IPS DF 6.9 (cell line): ENCODE measurements around the gene PRLR.

Source experiments
- DNase-seq: peaks from one replicate; pipeline ENCODE4 v3.0.0-alpha.2; 2013; ENCODE audit warnings: low read depth, low spot score
- H3K27ac ChIP-seq: one replicate; pipeline ENCODE4 v1.5.1; 2013; ENCODE audit warnings: low read length, control low read depth
- H3K27me3 ChIP-seq: 2 replicates; pipeline ENCODE4 v1.6.1; 2013; ENCODE audit warnings: mild to moderate bottlenecking, low read length; ENCODE audit not compliant: control insufficient read depth, insufficient read depth
- H3K36me3 ChIP-seq: 2 replicates; pipeline ENCODE4 v1.6.1; 2013; ENCODE audit warnings: low read length; ENCODE audit not compliant: control insufficient read depth, insufficient read depth
- H3K4me1 ChIP-seq: 2 replicates; pipeline ENCODE4 v1.6.1; 2013; ENCODE audit warnings: low read length; ENCODE audit not compliant: control insufficient read depth, insufficient read depth
- H3K4me3 ChIP-seq: 2 replicates; pipeline ENCODE4 v1.5.1; 2013; ENCODE audit warnings: mild to moderate bottlenecking, low read length
- H3K9me3 ChIP-seq: 2 replicates; pipeline ENCODE4 v1.6.1; 2013; ENCODE audit warnings: low read length, inconsistent platforms; ENCODE audit not compliant: control insufficient read depth, insufficient read depth
- WGBS: extraction: QIAGEN DNeasy Blood & Tissue Kit; methylation state at CpG from one replicate; pipeline ENCODE4 v1.1.7; 2013; ENCODE audit warnings: mixed read lengths, missing lambda C conversion rate; ENCODE audit not compliant: insufficient read length, insufficient coverage; 5-methylcytosine and 5-hydroxymethylcytosine counted together

PRLR gene

DNA sequence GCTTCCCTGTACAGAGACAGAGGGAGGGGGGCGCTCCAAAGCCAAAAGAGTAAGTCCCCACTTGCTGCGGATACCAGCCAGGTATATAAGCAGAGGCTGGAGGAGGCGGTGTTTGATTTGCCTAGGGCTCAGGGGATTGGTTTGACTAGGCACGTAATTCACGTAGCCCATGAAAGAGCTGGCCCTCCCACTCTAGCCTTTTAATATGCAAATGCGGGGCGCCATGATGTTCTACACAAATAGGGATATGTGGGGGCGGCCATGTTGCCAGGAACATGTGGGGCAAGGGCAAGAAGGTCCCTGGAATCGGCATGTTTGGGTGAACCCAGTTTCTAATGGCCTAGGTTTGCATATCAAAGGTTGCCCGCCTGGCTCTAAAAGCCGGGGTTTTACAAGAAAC, 3.3 kb upstream of the PRLR start:
- H3K27ac ChIP-seq, result no peak overlapping the region
- H3K4me1 ChIP-seq, result no peaks in the 10 kb centered on the region
- WGBS, result no CpG with 5 or more reads among the region's 11 CpGs
- H3K4me3 ChIP-seq, result no peak overlapping the region
- no peaks in the 10 kb centered on the region for H3K27me3 ChIP-seq
- DNase-seq, result no peak
- H3K36me3 ChIP-seq, result no peaks in the 10 kb centered on the region
- no peaks in the 10 kb centered on the region for H3K9me3 ChIP-seq

DNA sequence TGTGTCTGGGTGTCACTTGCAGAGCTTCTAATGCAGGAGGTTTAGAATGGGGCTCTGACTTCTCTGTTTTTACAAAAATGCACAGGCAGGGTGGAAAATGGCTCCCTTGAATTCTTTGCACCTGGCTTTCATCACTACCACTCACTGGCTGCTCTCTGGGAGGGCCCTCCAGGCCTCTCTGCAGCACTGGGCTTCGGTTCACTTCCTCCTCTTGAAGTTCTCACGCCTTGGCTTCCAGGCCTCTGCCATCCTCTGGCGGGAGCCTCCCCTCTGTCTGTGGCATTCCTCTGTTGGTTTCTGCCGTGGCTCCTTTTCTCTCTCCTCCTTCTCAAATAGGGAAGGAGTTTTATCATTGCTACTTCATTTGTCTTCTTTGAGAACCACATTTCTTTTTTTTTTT, 2.8 kb upstream of the PRLR start:
- H3K4me3 ChIP-seq, result no peak overlapping the region
- H3K4me1 ChIP-seq, result no peaks in the 10 kb centered on the region
- H3K36me3 ChIP-seq, result no peaks in the 10 kb centered on the region
- no peaks in the 10 kb centered on the region for H3K9me3 ChIP-seq
- WGBS, result no CpG with 5 or more reads among the region's 4 CpGs
- no peak overlapping the region for H3K27ac ChIP-seq
- no peaks in the 10 kb centered on the region for H3K27me3 ChIP-seq
- no peak for DNase-seq

DNA sequence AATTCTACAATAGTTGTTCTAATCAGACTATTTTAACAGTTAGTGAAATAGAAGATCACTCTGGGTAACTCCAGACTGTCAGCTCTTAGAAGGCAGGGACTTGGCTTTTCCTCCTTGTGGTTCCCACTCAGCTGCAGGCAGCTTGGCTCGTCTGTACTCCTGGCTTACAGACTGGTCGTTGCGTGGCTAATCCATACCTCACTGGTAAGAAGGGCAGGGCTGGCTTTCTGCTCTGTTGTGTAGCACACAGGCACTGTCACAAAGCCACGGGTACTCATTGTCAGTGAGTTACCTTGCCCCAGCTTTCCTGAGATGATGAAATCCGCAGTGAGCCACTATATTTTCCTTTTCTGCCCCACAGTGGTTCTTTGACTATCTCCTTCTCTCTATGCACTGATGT, 1.8 kb upstream of the PRLR start:
- whole genome bisulfite sequencing, result no CpG with 5 or more reads among the region's 5 CpGs
- no peaks in the 10 kb centered on the region for H3K27me3 ChIP-seq
- H3K4me3 ChIP-seq, result no peak overlapping the region
- DNase-seq, result no peak
- no peaks in the 10 kb centered on the region for H3K9me3 ChIP-seq
- no peaks in the 10 kb centered on the region for H3K36me3 ChIP-seq
- no peak overlapping the region for H3K27ac ChIP-seq
- no peaks in the 10 kb centered on the region for H3K4me1 ChIP-seq

DNA sequence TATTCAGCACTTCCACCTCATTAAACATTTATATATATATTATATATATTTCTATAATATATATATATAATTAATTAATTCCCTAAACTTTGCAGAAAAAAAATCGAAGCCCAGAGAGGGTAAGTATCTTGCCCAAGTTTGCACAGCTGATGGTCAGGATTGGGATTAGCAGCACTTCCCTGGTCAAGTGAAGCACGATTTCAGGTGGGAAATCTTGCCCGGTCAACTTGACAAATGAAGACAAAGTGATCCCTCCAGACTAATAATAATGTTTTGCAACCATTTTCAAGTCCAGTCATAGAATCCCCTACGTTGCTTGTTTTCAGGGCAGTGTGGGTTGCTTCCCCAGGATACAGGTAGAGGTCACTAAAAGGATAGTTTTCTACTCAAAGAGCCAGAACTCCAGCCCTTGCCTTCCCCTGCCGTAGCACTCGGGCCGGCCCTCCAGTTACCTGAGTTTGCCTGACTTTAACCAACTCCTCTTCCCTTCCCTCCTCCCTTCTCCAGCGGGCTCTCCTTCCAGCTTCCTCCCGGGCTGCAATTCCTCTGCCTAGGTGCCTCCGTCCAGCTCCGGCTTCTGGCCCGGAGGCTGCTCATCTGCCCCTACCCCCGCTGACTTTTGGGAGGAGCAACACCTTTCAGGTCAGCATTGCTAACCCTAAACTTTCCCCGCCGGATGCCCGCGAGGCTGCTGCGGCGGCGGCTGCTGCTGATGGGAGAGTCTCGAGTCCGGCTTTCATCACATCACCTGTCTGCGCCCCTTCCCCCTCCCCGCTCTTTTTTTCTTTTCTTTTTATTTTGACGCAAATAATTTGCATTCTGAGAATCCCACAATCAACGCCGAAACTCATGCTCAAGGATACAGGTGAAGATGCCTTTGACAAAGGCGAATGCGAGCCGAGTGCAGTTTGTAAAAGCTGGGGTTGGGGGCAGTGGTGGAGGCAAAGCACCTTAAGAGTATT, 930 bp downstream of the PRLR start:
- H3K27ac ChIP-seq, result no peak overlapping the region
- H3K4me1 ChIP-seq, result no peaks in the 10 kb centered on the region
- H3K9me3 ChIP-seq, result no peaks in the 10 kb centered on the region
- peak overlapping the region; percentile 38; the same call in 1 of the 2 replicates for H3K4me3 ChIP-seq
- no peaks in the 10 kb centered on the region for H3K36me3 ChIP-seq
- no CpG with 5 or more reads among the region's 30 CpGs for WGBS
- no peaks in the 10 kb centered on the region for H3K27me3 ChIP-seq
- DNase-seq, result peak; percentile 45

DNA sequence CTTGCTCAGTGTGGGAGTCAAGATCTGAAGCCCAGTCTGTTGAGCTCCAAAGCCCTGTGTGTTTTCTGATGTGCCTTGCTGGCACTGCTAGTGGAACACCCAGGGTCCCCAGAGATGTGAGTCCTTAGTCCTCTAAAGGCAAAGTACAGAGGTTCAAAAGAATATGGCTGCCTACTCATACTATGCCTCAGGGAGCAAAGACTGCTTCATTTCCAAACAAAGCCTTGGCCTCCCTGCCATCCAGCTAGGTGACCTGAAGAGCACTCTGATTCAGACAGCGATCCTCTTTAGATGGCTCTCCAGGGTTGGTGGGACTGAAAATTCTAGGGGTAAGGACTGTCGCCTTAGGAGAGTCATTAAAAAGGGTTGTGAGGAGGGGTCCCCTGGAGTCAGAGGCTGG, 2.0 kb downstream of the PRLR start:
- no peak for DNase-seq
- Histone ChIP-seq H3K9me3 (no peaks in the 10 kb centered on the region), H3K4me1 (no peaks in the 10 kb centered on the region), H3K27me3 (no peaks in the 10 kb centered on the region), H3K36me3 (no peaks in the 10 kb centered on the region), H3K27ac (no peak overlapping the region), H3K4me3 (no peak overlapping the region)
- WGBS, result no CpG with 5 or more reads among the region's 2 CpGs

DNA sequence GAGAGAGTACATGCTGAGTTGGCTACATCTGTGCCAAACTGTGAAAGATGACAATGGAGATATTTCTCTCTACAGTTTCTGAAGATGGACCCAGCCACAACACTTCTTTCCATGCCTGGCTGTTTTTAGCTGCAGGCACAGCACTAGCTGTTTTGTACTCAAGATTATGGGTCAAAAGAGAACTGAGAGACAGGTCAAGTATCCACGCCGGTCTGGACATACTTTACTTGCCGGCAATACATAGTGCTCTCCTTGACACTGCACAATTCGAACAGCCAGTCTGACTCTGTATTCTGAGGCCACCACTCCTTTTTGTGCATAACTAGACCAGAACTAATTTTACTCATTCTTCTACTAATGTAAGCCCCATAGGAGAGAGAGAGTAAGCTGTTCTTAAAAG, 2.6 kb downstream of the PRLR start:
- no CpG with 5 or more reads among the region's 4 CpGs for WGBS
- Histone ChIP-seq H3K27ac (no peak overlapping the region), H3K36me3 (no peaks in the 10 kb centered on the region), H3K4me1 (no peaks in the 10 kb centered on the region), H3K9me3 (no peaks in the 10 kb centered on the region), H3K4me3 (no peak overlapping the region), H3K27me3 (no peaks in the 10 kb centered on the region)
- DNase-seq, result no peak

DNA sequence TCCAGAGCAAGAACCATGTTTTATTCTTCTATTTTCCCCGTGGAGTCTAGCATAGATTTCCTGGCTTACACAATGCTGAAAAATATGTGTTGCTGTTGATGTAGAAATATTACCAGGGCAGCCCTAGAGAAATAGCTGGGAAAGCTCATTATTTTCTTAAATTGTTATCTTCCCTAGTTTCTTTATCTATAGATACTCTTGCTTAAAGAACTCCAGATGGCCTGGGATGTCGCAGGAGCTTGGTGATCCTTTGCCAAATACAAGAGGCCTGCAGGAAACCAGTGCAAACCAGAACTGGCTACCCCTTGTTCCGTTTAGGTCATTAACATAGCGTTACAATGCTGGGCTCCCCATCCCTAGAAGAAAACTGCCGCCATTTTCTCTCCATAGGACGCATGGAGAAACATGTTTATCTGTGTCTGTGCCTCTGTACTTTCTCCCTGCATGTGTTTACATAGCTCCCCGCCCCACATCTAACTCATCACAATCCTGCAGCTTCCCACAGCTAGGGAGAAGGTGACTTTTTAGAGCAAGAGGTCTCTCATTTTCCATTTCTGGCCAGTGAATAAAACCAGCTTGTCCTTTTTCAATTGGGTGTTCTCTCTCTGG, 6.4 kb downstream of the PRLR start:
- no CpG with 5 or more reads among the region's 7 CpGs for whole genome bisulfite sequencing
- DNase-seq, result no peak

DNA sequence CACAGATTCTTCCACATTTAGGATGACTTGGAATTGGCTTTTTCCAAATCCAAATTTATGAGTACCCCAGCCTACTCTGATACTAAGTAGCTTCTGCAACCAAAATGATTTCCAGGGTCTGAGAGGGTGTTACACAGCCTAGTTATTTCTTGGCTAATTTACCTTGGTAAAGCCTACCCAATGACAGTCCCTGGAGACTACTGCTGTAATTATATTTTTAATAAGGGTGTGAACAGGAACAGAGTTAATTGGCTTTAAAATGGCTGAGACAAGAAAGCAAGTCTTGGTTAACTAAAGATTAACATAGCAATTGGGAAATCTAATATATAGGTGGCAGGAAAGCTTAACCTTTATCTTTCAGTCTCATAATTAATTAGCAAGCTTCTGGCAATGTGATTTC, 9.3 kb downstream of the PRLR start:
- Histone ChIP-seq H3K4me3 (no peak overlapping the region), H3K9me3 (no peaks in the 10 kb centered on the region), H3K36me3 (no peaks in the 10 kb centered on the region), H3K27me3 (no peaks in the 10 kb centered on the region), H3K27ac (no peak overlapping the region), H3K4me1 (no peaks in the 10 kb centered on the region)
- DNase-seq, result no peak

More for the DNA sequence above, 6.4 kb downstream of the PRLR start:
- Histone ChIP-seq H3K27ac (no peak overlapping the region), H3K27me3 (no peaks in the 10 kb centered on the region), H3K9me3 (no peaks in the 10 kb centered on the region), H3K4me3 (no peak overlapping the region), H3K36me3 (no peaks in the 10 kb centered on the region), H3K4me1 (no peaks in the 10 kb centered on the region)

DNA sequence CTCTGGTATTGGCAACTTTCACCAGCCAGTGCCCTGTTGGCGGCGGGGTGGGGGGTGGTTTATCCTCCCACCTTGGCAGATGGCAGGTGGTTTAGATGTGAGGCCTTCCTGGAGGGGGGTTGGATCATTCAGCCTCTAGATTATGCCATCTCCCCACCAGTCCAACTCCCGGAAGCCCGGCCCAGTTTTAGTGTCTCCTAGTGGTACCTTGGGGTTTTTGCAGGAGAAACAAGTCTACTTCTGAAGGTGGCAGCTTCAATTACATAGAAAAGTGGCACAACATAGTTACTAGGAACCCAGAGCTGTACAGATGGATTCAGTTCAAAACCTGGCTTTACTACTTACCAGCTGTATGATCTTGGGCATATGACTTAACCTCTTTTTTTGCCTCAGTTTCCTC, 11.3 kb downstream of the PRLR start:
- Histone ChIP-seq H3K27ac (no peak overlapping the region), H3K27me3 (no peaks in the 10 kb centered on the region), H3K36me3 (no peaks in the 10 kb centered on the region), H3K4me1 (no peaks in the 10 kb centered on the region), H3K9me3 (no peaks in the 10 kb centered on the region), H3K4me3 (no peak overlapping the region)
- no peak for DNase-seq
- no CpG with 5 or more reads among the region's 4 CpGs for WGBS

DNA sequence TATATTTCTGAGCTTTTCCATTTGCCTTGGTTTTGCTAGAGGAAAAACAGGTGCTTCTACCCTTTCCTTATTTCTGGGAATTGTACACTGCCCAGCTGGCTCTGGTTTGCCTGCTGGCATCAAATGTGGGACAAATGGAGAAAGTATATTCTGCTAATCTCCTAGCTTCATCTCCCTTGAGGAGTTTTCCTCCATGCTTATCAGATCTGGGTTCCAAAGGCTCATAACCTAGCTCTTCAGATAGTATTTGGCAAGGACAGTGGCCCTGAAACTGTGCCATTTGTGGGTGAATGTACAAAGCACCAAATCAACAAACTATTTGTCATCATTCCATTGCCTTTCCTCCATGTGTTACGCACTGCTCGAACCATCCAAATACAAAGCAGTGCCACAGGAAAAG, 16.2 kb downstream of the PRLR start:
- H3K4me1 ChIP-seq, result no peaks in the 10 kb centered on the region
- DNase-seq, result no peak
- no peaks in the 10 kb centered on the region for H3K9me3 ChIP-seq
- no peaks in the 10 kb centered on the region for H3K36me3 ChIP-seq
- H3K27ac ChIP-seq, result no peak overlapping the region
- no peak overlapping the region for H3K4me3 ChIP-seq
- H3K27me3 ChIP-seq, result no peaks in the 10 kb centered on the region
- no CpG with 5 or more reads among the region's 2 CpGs for WGBS

DNA sequence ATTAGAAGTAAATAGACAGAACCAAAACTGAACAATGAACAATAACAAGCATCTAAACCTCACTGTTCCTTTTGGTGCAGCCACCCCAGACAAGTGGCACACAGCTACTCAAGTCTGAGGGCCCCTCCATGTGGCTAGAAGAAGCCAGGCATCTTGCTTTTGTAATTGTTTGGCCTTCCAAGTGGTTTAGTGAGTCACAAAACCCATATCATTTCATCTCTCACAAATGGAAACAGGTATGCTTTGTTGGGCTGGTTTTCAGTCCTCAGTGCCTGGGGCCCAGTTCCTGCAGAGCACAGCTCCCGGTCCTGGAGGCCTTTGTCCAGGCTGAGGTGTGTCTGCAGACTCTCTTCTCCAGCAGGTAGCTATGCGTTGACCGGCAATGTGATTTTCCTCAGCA, 16.7 kb downstream of the PRLR start:
- Histone ChIP-seq H3K27ac (no peak overlapping the region), H3K27me3 (no peaks in the 10 kb centered on the region), H3K4me1 (no peaks in the 10 kb centered on the region), H3K9me3 (no peaks in the 10 kb centered on the region), H3K4me3 (no peak overlapping the region), H3K36me3 (no peaks in the 10 kb centered on the region)
- no CpG with 5 or more reads among the region's 3 CpGs for WGBS
- no peak for DNase-seq
